Right atrium auricular region (tissue), 2 donors: ENCODE results near the gene PTCD3. TPM values are rescaled to one million over a fixed set of nuclear protein-coding genes. Genes with fewer than 3 reads are reported as not detected.

Source experiments
- DNase-seq: peaks from one replicate; pipeline ENCODE4 v3.0.0-alpha.2; 2019; ENCODE audit warnings: low spot score
- H3K27ac ChIP-seq, 2 donors: fragments of 200-600 bp; sonication (generic); 1 replicate in 1 of 2; 2 replicates in 1 of 2; pipeline ENCODE4 v1.5.1; 2016 to 2019
- H3K27me3 ChIP-seq, 2 donors: fragments of 200-600 bp; sonication (generic); one replicate each; pipeline versions ENCODE4 v1.5.1 to v1.6.0; 2017 to 2019
- H3K36me3 ChIP-seq: fragments of 200-600 bp; sonication (generic); one replicate; pipeline ENCODE4 v1.5.1; 2016
- H3K4me1 ChIP-seq, 2 donors: fragments of 200-600 bp; sonication (generic); one replicate each; pipeline versions ENCODE4 v1.5.1 to v1.6.0; 2017 to 2019
- H3K4me3 ChIP-seq, 2 donors: fragments of 200-600 bp; sonication (generic); 1 replicate in 1 of 2; 2 replicates in 1 of 2; pipeline ENCODE4 v1.5.1; 2017 to 2019; ENCODE audit warnings: mild to moderate bottlenecking in 1 of 2, moderate library complexity in 1 of 2
- H3K9me3 ChIP-seq, 2 donors: fragments of 200-600 bp; sonication (generic); one replicate each; pipeline ENCODE4 v1.5.1; 2019
- total RNA-seq, 2 donors: library from RNA; depleted of rRNA; stranded (reverse); fragments of >200 nt; gene quantifications; one replicate each; pipeline ENCODE4 v1.1.0, GENCODE V29; 2016
- TF ChIP-seq, protein P1 (sequence below), 2 donors: fragments of 200-600 bp; sonication (generic); IDR thresholded peaks; one replicate each; pipeline ENCODE4 v1.5.1; 2019; ENCODE audit warnings: antibody characterized with exemption in 2 of 2

PTCD3 gene
- total RNA-seq, 2 donors from 2014 or later = 39.5 to 153 TPM

DNA sequence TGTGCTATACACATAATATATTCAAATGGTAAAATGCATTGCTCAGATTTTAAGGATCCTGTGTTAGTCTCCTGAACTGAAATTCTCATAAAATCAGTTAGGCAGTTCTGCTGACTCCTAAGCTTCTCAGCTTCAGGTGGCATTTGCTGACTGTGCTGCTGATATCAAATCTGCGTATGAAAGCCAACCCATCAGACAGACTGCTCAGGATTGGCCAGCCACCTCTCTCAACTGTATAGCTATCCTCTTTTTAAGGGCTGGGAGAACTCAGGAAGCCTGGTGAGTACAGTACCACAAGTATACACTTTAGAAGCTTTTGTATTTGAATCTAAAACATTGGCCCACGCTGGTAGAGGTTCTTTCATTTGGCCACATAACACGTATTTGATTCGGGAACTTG, 28.7 kb downstream of the PTCD3 start:
- Histone ChIP-seq H3K27ac (no peak overlapping the region), H3K4me3 (no peak overlapping the region), H3K4me1 (no peaks in the 10 kb centered on the region), H3K27me3 (no peaks in the 10 kb centered on the region), H3K36me3 (peaks cover 91% of the 10 kb centered on the region), H3K9me3 (no peaks in the 10 kb centered on the region)
- TF ChIP-seq, protein P1, sequence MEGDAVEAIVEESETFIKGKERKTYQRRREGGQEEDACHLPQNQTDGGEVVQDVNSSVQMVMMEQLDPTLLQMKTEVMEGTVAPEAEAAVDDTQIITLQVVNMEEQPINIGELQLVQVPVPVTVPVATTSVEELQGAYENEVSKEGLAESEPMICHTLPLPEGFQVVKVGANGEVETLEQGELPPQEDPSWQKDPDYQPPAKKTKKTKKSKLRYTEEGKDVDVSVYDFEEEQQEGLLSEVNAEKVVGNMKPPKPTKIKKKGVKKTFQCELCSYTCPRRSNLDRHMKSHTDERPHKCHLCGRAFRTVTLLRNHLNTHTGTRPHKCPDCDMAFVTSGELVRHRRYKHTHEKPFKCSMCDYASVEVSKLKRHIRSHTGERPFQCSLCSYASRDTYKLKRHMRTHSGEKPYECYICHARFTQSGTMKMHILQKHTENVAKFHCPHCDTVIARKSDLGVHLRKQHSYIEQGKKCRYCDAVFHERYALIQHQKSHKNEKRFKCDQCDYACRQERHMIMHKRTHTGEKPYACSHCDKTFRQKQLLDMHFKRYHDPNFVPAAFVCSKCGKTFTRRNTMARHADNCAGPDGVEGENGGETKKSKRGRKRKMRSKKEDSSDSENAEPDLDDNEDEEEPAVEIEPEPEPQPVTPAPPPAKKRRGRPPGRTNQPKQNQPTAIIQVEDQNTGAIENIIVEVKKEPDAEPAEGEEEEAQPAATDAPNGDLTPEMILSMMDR (IDR thresholded peaks at IDR 0.05) = no peak
- DNase-seq = no peak

DNA sequence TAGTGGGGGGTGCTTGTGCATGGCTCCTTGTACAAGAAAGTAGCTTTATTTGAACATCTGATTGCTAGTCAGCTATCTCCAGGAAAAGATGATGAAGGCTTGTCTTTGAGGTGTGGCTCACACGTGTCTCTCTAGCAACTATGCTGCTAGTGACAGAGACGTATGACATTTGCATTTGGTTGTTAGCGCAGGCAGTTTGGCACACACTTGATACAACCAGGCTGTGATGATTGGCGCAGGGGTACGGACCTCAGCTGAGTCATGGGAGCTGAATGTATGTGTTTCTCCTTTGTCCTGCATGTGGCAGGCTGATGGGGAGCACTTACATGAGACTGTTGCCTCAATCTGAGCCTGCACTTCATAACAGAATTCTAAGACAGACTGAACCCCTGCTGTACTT, 29.6 kb downstream of the PTCD3 start:
- Histone ChIP-seq H3K4me3 (no peak overlapping the region), H3K27ac (no peak overlapping the region), H3K4me1 (no peaks in the 10 kb centered on the region), H3K36me3 (peaks cover 86% of the 10 kb centered on the region), H3K9me3 (no peaks in the 10 kb centered on the region), H3K27me3 (no peaks in the 10 kb centered on the region)
- TF ChIP-seq, protein P1 (IDR thresholded peaks at IDR 0.05) = no peak
- no peak for DNase-seq

DNA sequence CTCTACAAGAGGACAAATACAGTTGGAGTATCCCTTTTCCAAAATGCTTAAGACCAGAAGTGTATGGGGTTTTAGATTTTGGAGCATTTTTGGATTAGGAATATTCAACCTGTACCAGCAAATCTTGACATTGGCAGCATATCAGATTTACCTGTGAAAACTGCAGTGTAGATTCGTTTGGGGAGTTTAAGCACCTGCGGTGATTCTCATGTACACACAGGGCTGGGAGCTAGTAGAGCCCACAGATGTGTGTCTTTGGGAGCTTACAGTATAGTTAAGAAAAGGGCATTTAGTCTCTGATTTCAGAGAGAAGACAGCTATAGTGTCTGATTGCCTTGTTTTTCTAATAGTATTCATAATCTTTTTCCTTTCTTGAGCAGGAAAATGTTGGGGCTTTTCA, 30.1 kb downstream of the PTCD3 start:
- no peak for DNase-seq
- no peaks in the 10 kb centered on the region for H3K4me1 ChIP-seq
- H3K9me3 ChIP-seq = no peaks in the 10 kb centered on the region
- H3K36me3 ChIP-seq = peaks cover 85% of the 10 kb centered on the region
- TF ChIP-seq, protein P1 (IDR thresholded peaks at IDR 0.05) = no peak
- H3K27ac ChIP-seq = no peak overlapping the region
- no peak overlapping the region for H3K4me3 ChIP-seq
- no peaks in the 10 kb centered on the region for H3K27me3 ChIP-seq

DNA sequence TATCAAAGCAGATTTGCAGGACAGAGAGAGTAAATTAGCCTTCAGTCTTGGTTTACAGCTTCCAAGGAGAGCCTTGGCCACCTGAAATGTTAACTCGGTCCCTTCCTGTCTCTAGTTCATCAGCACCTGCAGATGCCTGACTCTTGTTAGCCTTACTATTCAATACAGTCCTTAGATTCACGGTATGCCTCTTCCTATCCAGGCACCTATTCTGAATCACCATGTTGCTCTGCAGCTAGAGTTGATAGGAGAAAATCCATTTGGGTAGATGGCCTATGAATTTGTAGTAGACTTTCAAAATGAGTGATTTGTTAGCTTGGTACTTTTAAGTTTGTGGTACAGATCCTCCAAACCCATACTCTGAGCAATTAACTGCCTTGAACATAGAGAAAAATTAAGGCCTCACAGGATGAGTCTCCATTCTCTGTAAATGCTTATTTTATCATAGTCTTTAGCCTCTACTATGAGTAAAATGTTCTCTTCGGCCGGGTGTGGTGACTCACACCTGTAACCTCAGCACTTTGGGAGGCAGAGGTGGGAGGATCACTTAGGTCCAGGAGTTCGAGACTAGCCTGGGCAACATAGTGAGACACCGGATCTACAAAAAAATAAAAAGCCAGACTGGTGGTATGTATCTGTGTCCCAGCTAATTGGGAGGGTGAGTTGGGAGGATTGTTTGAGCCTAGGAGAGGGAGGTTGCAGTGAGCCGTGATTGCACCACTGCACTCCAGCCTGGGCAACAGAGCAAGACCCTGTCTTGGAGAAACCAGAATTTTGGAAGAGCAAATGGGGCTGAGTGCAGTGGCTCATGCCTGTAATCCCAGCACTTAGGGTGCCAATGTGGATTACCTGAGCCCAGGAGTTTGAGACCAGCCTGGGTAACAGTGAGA, 32.9 kb downstream of the PTCD3 start:
- no peak for DNase-seq
- Histone ChIP-seq H3K27ac (no peak overlapping the region), H3K4me3 (no peak overlapping the region), H3K9me3 (no peaks in the 10 kb centered on the region), H3K27me3 (no peaks in the 10 kb centered on the region), H3K4me1 (no peaks in the 10 kb centered on the region), H3K36me3 (peaks cover 85% of the 10 kb centered on the region)
- TF ChIP-seq, protein P1 (IDR thresholded peaks at IDR 0.05) = no peak

DNA sequence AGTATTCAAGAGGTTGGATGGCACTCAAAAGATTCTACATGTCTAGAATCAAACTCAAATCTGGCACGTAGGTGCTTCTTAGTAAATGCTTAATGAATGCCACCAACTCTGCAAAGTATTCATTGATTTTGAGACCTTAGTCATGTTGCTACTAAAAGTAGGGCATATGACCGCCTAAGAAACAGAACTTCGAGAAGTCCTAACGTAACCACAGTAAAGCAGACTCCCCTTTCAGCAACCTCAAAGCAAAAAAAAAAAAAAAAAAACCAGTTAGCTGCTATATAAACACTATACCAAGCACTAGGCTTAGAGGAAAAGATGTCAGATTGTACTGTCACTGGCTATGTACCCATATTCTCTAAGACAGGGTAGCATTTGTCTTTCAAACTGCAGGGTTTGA, 33.9 kb downstream of the PTCD3 start:
- TF ChIP-seq, protein P1 (IDR thresholded peaks at IDR 0.05) = no peak
- Histone ChIP-seq H3K4me1 (no peaks in the 10 kb centered on the region), H3K4me3 (no peak overlapping the region), H3K27me3 (no peaks in the 10 kb centered on the region), H3K36me3 (peaks cover 85% of the 10 kb centered on the region), H3K27ac (no peak overlapping the region), H3K9me3 (no peaks in the 10 kb centered on the region)
- no peak for DNase-seq
